ENCODE measurements around the gene AHDC1. TPM values are rescaled to one million over a fixed set of nuclear protein-coding genes. Genes with fewer than 3 reads are reported as not detected.

AHDC1 gene
- total and polyA plus RNA-seq, 12 donors = 17.0 to 53.1 (median 40.7) TPM

- intact Hi-C loops (cut with DNase I) = loop anchor here in 9 of 10 donors (2.0 to 10.0 kb wide), 14 partner anchors 31 to 305 kb away; partner anchors contain the start of gene WASF2 (in 1 of the 9)
- 42 to 46% methylated on average over 9 of the region's 9 CpGs for WGBS, 2 donors
- peaks cover 0 to 4% (median 0%) of the 10 kb centered on the region in 7 donors for H3K27me3 ChIP-seq
- H3K4me1 ChIP-seq = peaks cover 57 to 85% (median 83%) of the 10 kb centered on the region in 9 donors
- TF ChIP-seq CTCF (IDR thresholded peaks at IDR 0.05) = no peak
- H3K36me3 ChIP-seq = peaks cover 0 to 9% (median 0%) of the 10 kb centered on the region in 9 donors
- no peak for ATAC-seq
- DNase-seq = no peak
- H3K9me3 ChIP-seq = no peaks in the 10 kb centered on the region
- H3K27ac ChIP-seq = peak overlapping the region; percentile 30 to 100 (median 96)
- peak overlapping the region in 6 of 10 donors; percentile 1 to 99 (median 26) for H3K4me3 ChIP-seq
Measured at GRCh38 chr1:27599605-27600497, 4.1 kb downstream of the AHDC1 start.

- Histone ChIP-seq H3K4me3 (peak overlapping the region in 6 of 10 donors; percentile 1 to 34 (median 23)), H3K27me3 (peaks cover 0 to 4% (median 0%) of the 10 kb centered on the region in 7 donors), H3K36me3 (peaks cover 0 to 9% (median 0%) of the 10 kb centered on the region in 9 donors), H3K4me1 (peaks cover 65 to 86% (median 85%) of the 10 kb centered on the region in 9 donors), H3K27ac (peak overlapping the region; percentile 30 to 100 (median 96)), H3K9me3 (no peaks in the 10 kb centered on the region)
- no peak for TF ChIP-seq CTCF (IDR thresholded peaks at IDR 0.05)
- ATAC-seq = peak; percentile 8 to 66 (median 58)
- peak; percentile 65 to 86 for DNase-seq
- 0 to 9% methylated on average over 6 of the region's 6 CpGs for WGBS, 2 donors
- intact Hi-C loops (cut with DNase I) = loop anchor here in 1 of 10 donors (5.0 kb wide), 1 partner anchor 37 kb away; no protein-coding TSS in a partner anchor
Measured at GRCh38 chr1:27598902-27599528, 4.9 kb downstream of the AHDC1 start.

- Histone ChIP-seq H3K27me3 (peaks cover 0 to 4% (median 0%) of the 10 kb centered on the region in 7 donors), H3K4me3 (peak overlapping the region in 4 of 10 donors; percentile 14 to 28 (median 20)), H3K9me3 (no peaks in the 10 kb centered on the region), H3K4me1 (peaks cover 70 to 94% (median 92%) of the 10 kb centered on the region in 9 donors), H3K27ac (peak overlapping the region; percentile 2 to 100 (median 96)), H3K36me3 (peaks cover 0 to 10% (median 0%) of the 10 kb centered on the region in 9 donors)
- TF ChIP-seq CTCF (IDR thresholded peaks at IDR 0.05) = no peak
- DNase-seq (peak; percentile 70 to 84), ATAC-seq (peak; percentile 16 to 64 (median 40))
- WGBS, 2 donors = 12 to 17% methylated on average over 3 of the region's 3 CpGs
- intact Hi-C loops (cut with DNase I) = loop anchor here in 1 of 10 donors (5.0 kb wide), 1 partner anchor 36 kb away; no protein-coding TSS in a partner anchor
Measured at GRCh38 chr1:27598295-27598687, 5.7 kb downstream of the AHDC1 start.
